Adrenal gland (tissue), 5 donors: ENCODE data around the gene CD48.

Experiments used
- POLR2A ChIP-seq, 2 donors: fragments of 450-650 bp; IDR thresholded peaks; one replicate each; pipeline ENCODE4 v1.6.1; 2017; ENCODE audit warnings: antibody characterized with exemption in 2 of 2, mild to moderate bottlenecking in 2 of 2, moderate library complexity in 1 of 2
- TF ChIP-seq, protein P1 (sequence below), 6 experiments: fragments of 450-650 bp in 4 of 6; fragments of 200-600 bp in 2 of 6; sonication (generic) in 1 of 6; IDR thresholded peaks; 1 replicate in 5 of 6; 2 replicates in 1 of 6; pipeline versions ENCODE4 v1.5.1 to v1.8.0; 2016 to 2021; ENCODE audit warnings: antibody characterized with exemption in 6 of 6, mild to moderate bottlenecking in 2 of 6, moderate library complexity in 1 of 6
- donor health status: DM: no; HTN: no; CAD: no.

DNA sequence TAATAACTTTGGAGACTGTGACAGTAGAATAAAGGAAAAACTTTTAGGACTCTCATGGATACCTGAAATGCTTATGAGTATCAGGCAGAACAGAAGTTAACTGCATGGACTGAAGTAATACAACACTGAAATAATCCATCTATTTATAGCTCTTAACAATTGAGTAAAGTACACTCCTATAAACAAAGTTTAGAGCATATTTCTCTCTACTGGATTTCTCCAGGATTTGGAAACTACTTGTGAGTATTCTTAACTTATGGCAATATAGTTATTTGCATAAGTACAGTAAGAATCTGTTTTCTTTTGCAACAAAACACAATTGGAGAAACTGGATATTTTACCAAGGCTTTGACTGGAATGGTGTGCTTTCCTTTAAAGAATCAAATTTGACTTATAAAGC, 9.9 kb upstream of the CD48 start:
- no peak for TF ChIP-seq POLR2A (IDR thresholded peaks at IDR 0.05)
- TF ChIP-seq, protein P1, sequence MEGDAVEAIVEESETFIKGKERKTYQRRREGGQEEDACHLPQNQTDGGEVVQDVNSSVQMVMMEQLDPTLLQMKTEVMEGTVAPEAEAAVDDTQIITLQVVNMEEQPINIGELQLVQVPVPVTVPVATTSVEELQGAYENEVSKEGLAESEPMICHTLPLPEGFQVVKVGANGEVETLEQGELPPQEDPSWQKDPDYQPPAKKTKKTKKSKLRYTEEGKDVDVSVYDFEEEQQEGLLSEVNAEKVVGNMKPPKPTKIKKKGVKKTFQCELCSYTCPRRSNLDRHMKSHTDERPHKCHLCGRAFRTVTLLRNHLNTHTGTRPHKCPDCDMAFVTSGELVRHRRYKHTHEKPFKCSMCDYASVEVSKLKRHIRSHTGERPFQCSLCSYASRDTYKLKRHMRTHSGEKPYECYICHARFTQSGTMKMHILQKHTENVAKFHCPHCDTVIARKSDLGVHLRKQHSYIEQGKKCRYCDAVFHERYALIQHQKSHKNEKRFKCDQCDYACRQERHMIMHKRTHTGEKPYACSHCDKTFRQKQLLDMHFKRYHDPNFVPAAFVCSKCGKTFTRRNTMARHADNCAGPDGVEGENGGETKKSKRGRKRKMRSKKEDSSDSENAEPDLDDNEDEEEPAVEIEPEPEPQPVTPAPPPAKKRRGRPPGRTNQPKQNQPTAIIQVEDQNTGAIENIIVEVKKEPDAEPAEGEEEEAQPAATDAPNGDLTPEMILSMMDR (IDR thresholded peaks at IDR 0.05), result no peak
